Peyer's patch (tissue), 4 donors: ENCODE results near the gene EPN1. TPM values are rescaled to one million over a fixed set of nuclear protein-coding genes. Genes with fewer than 3 reads are reported as not detected.

ENCODE experiments used
- DNase-seq, 3 donors: peaks; one replicate each; pipeline ENCODE4 v3.0.0-alpha.2; 2017 to 2019
- H3K27ac ChIP-seq, 4 donors: fragments of 200-600 bp; sonication (generic); one replicate each; pipeline ENCODE4 v1.5.1; 2016 to 2019
- H3K27me3 ChIP-seq, 2 donors: fragments of 200-600 bp; sonication (generic); one replicate each; pipeline ENCODE4 v1.5.1; 2019
- H3K36me3 ChIP-seq, 3 donors: fragments of 200-600 bp; sonication (generic); one replicate each; pipeline ENCODE4 v1.5.1; 2016 to 2019
- H3K4me1 ChIP-seq, 4 donors: fragments of 200-600 bp; sonication (generic); one replicate each; pipeline ENCODE4 v1.5.1; 2016 to 2019
- H3K4me3 ChIP-seq, 4 donors: fragments of 200-600 bp; sonication (generic); 1 replicate in 3 of 4; 2 replicates in 1 of 4; pipeline ENCODE4 v1.5.1; 2016 to 2019; ENCODE audit warnings: mild to moderate bottlenecking in 1 of 4
- H3K9me3 ChIP-seq, 4 donors: fragments of 200-600 bp; sonication (generic); one replicate each; pipeline ENCODE4 v1.5.1; 2016 to 2019; ENCODE audit warnings: mild to moderate bottlenecking in 1 of 4
- POLR2A ChIP-seq, 2 donors: fragments of 450-650 bp; IDR thresholded peaks; one replicate each; pipeline ENCODE4 v1.5.1; 2017; ENCODE audit warnings: antibody characterized with exemption in 2 of 2, mild to moderate bottlenecking in 2 of 2, moderate library complexity in 2 of 2
- total RNA-seq, 4 donors: library from RNA; depleted of rRNA; stranded (reverse); fragments of >200 nt; gene quantifications; one replicate each; pipeline ENCODE4 v1.1.0, GENCODE V29; 2016
- TF ChIP-seq, protein P1 (sequence below), 6 experiments: fragments of 450-650 bp in 4 of 6; fragments of 200-600 bp in 2 of 6; sonication (generic) in 1 of 6; IDR thresholded peaks; one replicate each; pipeline ENCODE4 v1.5.1; 2017 to 2019; ENCODE audit warnings: antibody characterized with exemption in 6 of 6, mild to moderate bottlenecking in 3 of 6, moderate library complexity in 1 of 6

EPN1 gene
- total RNA-seq, 4 donors from 2014 or later: 120 to 241 (median 163) TPM

- H3K36me3 ChIP-seq: peaks cover 0 to 16% (median 0%) of the 10 kb centered on the region in 3 donors
- H3K4me1 ChIP-seq: peaks cover 5 to 72% (median 26%) of the 10 kb centered on the region in 4 donors
- DNase-seq: peak; percentile 47 to 77 (median 76)
- H3K9me3 ChIP-seq: no peaks in the 10 kb centered on the region
- peak within 1 kb of the TSS; percentile 85 to 92 (median 88) for H3K4me3 ChIP-seq
- peak within 1 kb of the TSS; percentile 84 to 97 (median 88) for H3K27ac ChIP-seq
- TF ChIP-seq, protein P1, sequence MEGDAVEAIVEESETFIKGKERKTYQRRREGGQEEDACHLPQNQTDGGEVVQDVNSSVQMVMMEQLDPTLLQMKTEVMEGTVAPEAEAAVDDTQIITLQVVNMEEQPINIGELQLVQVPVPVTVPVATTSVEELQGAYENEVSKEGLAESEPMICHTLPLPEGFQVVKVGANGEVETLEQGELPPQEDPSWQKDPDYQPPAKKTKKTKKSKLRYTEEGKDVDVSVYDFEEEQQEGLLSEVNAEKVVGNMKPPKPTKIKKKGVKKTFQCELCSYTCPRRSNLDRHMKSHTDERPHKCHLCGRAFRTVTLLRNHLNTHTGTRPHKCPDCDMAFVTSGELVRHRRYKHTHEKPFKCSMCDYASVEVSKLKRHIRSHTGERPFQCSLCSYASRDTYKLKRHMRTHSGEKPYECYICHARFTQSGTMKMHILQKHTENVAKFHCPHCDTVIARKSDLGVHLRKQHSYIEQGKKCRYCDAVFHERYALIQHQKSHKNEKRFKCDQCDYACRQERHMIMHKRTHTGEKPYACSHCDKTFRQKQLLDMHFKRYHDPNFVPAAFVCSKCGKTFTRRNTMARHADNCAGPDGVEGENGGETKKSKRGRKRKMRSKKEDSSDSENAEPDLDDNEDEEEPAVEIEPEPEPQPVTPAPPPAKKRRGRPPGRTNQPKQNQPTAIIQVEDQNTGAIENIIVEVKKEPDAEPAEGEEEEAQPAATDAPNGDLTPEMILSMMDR (IDR thresholded peaks at IDR 0.05): no peak
- peak in 1 of 2 donors; percentile 23 for TF ChIP-seq POLR2A (IDR thresholded peaks at IDR 0.05)
- H3K27me3 ChIP-seq: no peaks in the 10 kb centered on the region
These were observed 34.2 kb upstream of the EPN1 start, which contains the start of gene ZNF580 for GRCh38 chr19:55640577-55641425. TSS of gene ZNF580 (plus strand) at chr19:55641002. CDS start at chr19:55642509, 1,507 bp downstream.

- H3K4me3 ChIP-seq: peak overlapping the region; percentile 85 to 92 (median 88)
- peaks cover 3 to 64% (median 19%) of the 10 kb centered on the region in 4 donors for H3K4me1 ChIP-seq
- peak in 1 of 3 donors; percentile 52 for DNase-seq
- TF ChIP-seq POLR2A (IDR thresholded peaks at IDR 0.05): no peak
- TF ChIP-seq, protein P1 (IDR thresholded peaks at IDR 0.05): no peak
- H3K36me3 ChIP-seq: peaks cover 0 to 16% (median 0%) of the 10 kb centered on the region in 3 donors
- H3K27ac ChIP-seq: peak overlapping the region; percentile 84 to 97 (median 88)
- no peaks in the 10 kb centered on the region for H3K9me3 ChIP-seq
- H3K27me3 ChIP-seq: no peaks in the 10 kb centered on the region
These were observed 33.4 kb upstream of the EPN1 start for GRCh38 chr19:55641426-55642152.

DNA sequence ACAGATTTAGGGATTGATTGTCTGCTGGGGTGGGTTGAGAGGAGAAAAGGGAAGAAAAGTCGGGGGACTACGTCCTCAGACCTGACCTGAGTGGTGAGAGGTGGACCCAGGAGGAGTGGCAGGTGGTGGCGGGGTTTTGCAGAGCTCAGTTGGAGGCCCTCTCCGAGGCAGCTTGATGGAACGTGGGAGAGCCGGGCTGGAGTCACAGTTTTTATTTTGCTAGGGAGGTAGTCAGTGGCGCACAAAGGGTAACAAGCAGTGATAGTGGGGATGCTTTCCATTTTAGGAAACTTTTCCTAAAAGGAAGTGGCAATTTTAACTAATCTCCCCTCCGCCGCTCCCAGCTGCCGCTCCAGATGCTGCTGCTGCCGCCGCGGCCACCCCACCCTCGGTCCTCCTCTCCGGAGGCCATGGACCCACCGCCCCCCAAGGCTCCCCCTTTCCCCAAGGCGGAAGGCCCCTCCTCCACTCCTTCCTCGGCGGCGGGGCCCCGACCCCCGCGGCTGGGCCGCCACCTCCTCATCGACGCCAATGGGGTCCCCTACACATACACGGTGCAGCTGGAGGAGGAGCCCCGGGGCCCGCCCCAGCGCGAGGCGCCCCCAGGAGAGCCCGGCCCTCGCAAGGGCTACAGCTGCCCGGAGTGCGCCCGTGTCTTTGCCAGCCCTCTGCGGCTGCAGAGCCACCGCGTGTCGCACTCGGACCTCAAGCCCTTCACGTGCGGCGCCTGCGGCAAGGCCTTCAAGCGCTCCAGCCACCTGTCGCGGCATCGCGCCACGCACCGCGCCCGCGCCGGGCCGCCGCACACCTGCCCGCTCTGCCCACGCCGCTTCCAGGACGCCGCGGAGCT is 32.6 kb upstream of the EPN1 start:
- H3K4me1 ChIP-seq: peaks cover 3 to 63% (median 18%) of the 10 kb centered on the region in 4 donors

GRCh38 chr19:55643003-55643886 is 31.8 kb upstream of the EPN1 start, which contains the start of gene ZNF581:
TSS of gene ZNF581 (plus strand) at chr19:55643649. CDS start at chr19:55644572, 923 bp downstream.
- no peaks in the 10 kb centered on the region for H3K27me3 ChIP-seq
- H3K9me3 ChIP-seq: no peaks in the 10 kb centered on the region
- H3K4me1 ChIP-seq: peaks cover 3 to 58% (median 20%) of the 10 kb centered on the region in 4 donors
- H3K4me3 ChIP-seq: peak within 1 kb of the TSS; percentile 85 to 92 (median 88)
- DNase-seq: peak; percentile 77 to 90 (median 83)
- H3K36me3 ChIP-seq: peaks cover 0 to 13% (median 0%) of the 10 kb centered on the region in 3 donors
- H3K27ac ChIP-seq: peak within 1 kb of the TSS; percentile 84 to 97 (median 88)
- TF ChIP-seq, protein P1 (IDR thresholded peaks at IDR 0.05): no peak
- TF ChIP-seq POLR2A (IDR thresholded peaks at IDR 0.05): peak in 1 of 2 donors; percentile 10

More for the DNA sequence above, 32.6 kb upstream of the EPN1 start:
- TF ChIP-seq POLR2A (IDR thresholded peaks at IDR 0.05): peak in 1 of 2 donors; percentile 19
- TF ChIP-seq, protein P1 (IDR thresholded peaks at IDR 0.05): no peak
- peak overlapping the region; percentile 85 to 92 (median 88) for H3K4me3 ChIP-seq
- peaks cover 0 to 16% (median 0%) of the 10 kb centered on the region in 3 donors for H3K36me3 ChIP-seq
- no peaks in the 10 kb centered on the region for H3K9me3 ChIP-seq
- peak in 2 of 3 donors; percentile 45 to 59 for DNase-seq
- H3K27me3 ChIP-seq: no peaks in the 10 kb centered on the region
- peak overlapping the region; percentile 84 to 97 (median 88) for H3K27ac ChIP-seq
